GM15510 (cell line): Measurements from ENCODE around the gene ANAPC5.

ENCODE experiments used
- POLR2A ChIP-seq: IDR thresholded peaks from 3 replicates; pipeline ENCODE4 v1.6.1; 2011; ENCODE audit warnings: borderline replicate concordance; ENCODE audit not compliant: insufficient read length; ENCODE audit errors: extremely low read depth

ANAPC5 gene

DNA sequence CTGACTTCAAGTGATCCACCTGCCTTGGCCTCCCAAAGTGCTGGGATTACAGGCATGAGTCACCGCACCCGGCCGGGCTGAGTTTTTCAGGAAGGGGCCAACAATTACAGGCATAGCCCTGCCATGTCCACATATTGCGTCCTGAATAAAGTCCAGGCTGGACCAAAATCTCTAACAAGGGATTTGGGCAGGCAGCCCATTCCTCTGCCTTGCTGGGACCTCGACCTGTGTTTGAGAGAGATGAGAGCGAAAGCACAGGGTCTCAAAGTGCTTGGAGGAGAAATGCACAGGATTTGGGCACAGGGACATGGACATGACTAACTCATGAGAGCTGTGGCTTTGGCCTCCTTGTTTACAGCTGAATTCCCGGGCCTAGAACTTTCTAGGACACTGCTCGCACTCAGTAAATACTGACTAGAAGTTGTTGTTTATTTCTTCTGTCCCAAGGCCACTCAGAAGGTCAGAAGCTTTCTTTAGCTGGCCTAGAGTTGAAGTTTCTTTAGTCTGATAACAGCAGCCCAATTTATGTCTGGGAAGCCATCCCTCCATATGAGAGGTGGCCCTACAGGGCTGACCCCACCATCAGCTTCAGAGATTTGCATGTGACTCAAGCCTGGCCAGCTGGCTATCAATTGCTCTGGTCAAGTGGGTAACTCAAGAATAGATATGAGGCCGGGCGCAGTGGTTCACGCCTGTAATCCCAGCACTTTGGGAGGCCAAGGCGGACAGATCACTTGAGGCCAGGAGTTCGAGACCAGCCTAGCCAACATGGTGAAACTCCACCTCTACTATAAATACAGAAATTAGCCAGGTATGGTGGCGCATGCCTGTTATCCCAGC lies 67.4 kb downstream of the ANAPC5 start:
- no peak for TF ChIP-seq POLR2A

- no peak for TF ChIP-seq POLR2A
Measured at GRCh38 chr12:121283841-121284240, 68.4 kb downstream of the ANAPC5 start.

DNA sequence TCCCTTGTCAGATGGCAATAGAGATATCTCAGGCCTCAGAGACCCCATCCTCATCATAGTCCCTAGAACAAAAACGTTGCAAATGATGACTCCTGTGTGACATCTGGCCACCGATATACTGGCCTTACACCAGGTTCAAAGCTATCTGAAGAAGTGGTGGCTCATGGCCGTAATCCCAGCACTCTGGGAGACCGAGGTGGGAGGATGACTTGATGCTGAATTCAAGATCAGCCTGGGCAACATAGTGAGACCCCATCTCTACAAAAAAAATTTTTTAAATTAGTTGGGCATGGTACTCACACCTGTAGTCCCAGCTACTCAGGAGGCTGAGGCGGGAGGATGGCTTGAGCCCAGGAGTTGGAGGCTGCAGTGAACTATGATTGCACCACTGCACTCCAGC lies 68.8 kb downstream of the ANAPC5 start:
- TF ChIP-seq POLR2A = no peak

DNA sequence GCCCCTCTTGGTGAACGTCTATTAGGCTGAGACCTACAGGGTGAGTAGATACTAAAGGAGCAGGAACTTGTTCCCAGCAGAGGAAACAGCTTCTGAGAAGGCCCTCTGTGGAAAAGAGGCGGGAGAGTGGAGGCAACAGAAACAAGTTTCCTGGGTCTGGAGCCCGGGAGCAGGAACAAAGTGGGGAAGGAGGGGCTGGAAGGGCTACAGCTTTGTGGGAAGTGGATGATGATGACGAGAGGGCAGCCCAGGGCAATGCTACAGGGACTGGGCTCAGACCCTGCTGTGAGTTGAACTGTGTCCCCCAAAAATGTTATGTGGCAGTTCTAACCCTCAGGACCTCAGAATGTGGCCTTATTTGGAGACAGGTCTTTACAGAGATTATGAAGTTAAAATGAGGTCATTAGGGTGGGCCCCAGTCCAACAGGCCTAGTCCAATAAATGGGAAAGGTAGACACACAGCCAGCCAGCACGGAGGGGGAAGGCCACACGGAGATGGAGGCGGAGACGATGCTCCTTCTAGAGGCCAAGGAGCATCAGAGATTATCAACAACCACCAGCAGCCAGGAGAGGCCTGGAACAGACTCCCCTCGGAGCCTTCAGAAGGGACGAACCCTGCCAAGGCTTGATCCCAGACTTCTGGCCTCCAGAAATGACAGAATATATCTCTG lies 70.0 kb downstream of the ANAPC5 start:
- no peak for TF ChIP-seq POLR2A

DNA sequence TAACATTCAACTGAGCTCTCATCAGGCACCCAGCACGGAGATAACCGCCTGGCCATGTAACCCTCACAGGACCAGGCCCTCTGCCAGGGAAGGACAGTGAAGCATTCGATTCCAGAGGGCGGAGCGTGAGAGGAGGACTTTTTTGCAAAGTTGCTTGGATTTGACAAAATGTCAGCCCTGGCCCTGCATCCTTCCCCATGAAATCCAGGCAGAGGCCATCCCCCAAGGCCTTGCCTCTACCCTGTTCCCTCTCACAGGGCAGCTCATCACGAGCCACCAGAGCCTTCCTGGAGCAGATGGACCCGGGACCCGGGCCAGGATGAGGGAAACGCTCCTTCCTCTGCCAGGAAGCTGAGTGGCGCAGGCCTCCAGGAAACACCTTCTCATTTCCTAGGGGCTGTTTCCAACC lies 72.7 kb downstream of the ANAPC5 start:
- TF ChIP-seq POLR2A = no peak

GRCh38 chr12:121279071-121279375 lies 73.2 kb downstream of the ANAPC5 start:
- no peak for TF ChIP-seq POLR2A

DNA sequence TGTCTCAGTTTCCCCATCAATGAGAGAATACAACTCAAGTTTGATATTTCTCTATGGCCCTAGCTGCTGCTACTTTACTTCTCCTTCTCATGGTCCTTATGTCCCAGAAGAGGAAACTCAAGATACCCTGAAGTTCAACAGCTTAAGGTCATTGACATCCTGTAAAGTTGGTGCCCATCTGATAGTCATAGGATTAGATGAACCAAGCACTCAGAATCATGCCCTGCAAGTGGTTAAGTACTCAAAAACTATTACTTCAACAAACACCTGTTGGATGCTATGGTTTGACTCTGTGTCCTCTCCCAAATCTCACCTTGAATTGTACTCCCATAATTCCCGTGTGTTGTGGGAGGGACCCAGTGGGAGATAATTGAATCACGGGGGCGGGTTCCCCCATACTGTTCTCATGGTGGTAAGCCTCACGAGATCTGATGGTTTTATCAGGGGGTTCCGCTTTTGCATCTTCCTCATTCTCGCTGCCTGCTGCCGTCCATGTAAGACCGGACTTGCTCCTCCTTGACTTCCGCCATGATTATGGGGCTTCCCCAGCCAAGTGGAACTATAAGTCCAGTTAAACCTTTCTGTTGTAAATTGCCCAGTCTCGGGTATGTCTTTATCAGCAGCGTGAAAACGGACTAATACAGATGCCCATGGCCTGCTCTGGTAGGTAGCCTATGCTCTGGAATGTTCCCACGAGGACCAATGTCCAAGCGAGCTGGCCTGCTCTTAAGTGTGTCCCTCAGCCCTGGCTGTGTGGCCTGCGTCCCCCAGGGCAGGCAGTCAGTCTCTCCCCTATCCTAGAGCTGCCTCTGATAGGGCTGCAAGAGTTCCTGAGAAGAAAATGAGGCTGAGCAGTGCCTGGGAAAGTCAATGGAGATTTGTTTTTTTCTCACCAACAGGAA lies 73.8 kb downstream of the ANAPC5 start:
- TF ChIP-seq POLR2A = no peak

- TF ChIP-seq POLR2A = no peak
Measured at GRCh38 chr12:121277374-121277759, 74.8 kb downstream of the ANAPC5 start.

DNA sequence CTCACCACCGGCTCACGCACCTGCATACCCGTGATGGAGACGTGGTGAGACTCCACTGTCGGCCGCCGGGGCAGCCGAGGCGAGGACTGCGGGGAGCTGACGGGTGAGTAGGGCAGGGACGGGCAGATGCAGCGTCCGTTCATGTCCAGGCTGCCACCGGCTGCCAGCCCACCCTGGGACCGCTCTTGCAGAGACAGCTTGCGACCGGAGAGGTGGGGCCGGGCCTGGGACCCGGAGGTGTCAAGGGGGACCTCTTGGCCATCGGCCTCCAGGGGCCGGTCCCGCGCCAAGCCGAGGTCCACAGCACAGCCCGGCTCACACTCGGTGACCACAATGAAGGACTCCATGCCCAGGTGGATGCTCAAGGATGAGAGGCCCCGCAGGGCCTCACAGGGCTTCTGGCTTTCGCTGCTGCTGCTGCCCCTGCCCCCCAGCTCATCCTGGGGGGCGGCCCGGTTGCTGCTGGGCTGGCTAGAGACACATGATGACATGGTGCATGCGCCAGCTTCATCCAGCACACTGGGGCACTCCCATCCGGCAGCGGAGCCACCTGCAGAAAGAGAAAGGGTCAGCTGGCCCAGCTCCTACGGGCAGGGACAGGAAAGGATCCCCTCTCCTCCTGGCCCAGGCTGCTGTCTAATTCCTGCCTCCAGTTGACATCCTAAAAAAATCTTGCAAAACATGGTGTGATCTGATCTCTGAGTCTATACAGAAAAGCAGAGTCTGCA lies 78.0 kb downstream of the ANAPC5 start:
- TF ChIP-seq POLR2A = no peak

DNA sequence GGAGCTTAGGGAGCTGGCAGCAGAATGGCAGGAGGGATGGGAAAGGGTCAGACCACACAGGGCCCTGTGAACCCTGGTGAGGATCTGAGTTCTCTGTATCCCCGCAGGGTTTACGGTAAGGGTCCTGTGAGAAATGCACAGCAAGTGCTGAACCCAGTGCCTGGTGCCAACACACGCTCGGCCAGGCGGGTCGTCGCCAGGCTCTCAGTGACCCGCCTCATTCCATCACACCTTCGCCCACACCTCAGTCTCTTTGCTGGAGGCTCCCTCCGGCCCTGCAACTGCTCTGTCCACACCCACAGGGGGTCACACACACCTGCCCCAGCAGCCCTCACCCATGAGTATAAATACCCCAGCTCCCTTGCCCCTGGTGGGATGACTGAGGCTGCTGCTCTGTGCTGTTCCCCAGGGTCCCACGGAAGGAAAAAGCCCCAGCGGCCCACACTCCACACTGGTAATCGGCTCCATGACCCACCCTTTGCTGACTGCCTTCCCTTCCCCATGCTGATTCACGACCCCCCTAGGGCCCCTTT lies 78.8 kb downstream of the ANAPC5 start:
- no peak for TF ChIP-seq POLR2A

- TF ChIP-seq POLR2A = no peak
Measured at GRCh38 chr12:121267822-121268221, 84.4 kb downstream of the ANAPC5 start.

DNA sequence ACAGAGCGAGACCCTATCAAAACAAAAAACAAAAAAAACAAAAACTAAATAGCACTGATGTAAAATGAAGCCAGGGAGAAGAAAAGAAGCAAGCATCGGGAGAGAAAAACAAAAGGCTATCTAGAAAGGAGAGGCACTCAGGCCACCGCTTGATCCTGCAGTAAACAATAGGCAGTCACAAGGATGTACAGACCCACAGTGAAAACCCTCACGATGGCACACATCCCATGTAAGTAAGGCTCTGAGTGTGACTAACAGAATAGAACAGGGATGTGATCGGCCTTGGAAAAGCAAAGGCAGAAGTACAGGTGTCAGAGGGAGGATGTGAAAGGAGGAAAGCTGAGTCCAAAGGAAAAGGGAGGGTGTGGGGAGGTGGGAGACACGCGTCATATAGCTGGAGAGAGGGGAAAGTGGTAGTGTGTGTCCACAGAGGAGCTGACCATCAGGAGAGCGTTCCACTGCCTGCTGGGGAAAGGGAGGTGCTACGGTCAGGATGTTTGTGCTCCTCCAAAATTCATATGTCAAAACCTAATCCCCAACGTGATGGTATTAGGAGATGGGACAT lies 87.2 kb downstream of the ANAPC5 start:
- no peak for TF ChIP-seq POLR2A

- no peak for TF ChIP-seq POLR2A
Measured at GRCh38 chr12:121264135-121264534, 88.1 kb downstream of the ANAPC5 start.
